ENCODE results near the gene METRN. TPM values are rescaled to one million over a fixed set of nuclear protein-coding genes. Genes with fewer than 3 reads are reported as not detected.

METRN gene
- polyA plus RNA-seq, 1 donor (not counting 4 experiments of a cell fraction or from before 2014, with no cell fraction given), result 42.1 TPM

- no peak overlapping the region for H3K9ac ChIP-seq (ENCODE audit: control insufficient read depth, extremely low read depth, insufficient read depth, low read length)
- no peaks in the 10 kb centered on the region for H3K36me3 ChIP-seq (ENCODE audit: control insufficient read depth in 2 of 2, extremely low read depth in 1 of 2, insufficient read depth in 2 of 2, low read length in 2 of 2)
- H3K27me3 ChIP-seq (ENCODE audit: control insufficient read depth, extremely low read depth, insufficient read depth, low read length), result peaks cover 3% of the 10 kb centered on the region
- dilution Hi-C loops (cut with MboI; ENCODE audit: extremely low pct_ligation_motif_present, low sequenced_read_pairs), result no loop called here
- no peak overlapping the region for H2AFZ ChIP-seq (ENCODE audit: control insufficient read depth, low read length)
- no peak overlapping the region for H3K4me3 ChIP-seq (ENCODE audit: control insufficient read depth in 2 of 3, extremely low read depth in 1 of 3, insufficient read depth in 2 of 3, low read depth in 1 of 3, low read length in 3 of 3)
- no peak overlapping the region for H3K4me2 ChIP-seq (ENCODE audit: control insufficient read depth, extremely low read depth, insufficient read depth, low read depth, low read length)
- no peak for TF ChIP-seq EZH2 (IDR thresholded peaks at IDR 0.05; ENCODE audit: low read length)
- TF ChIP-seq CTCF (optimal IDR thresholded peaks at IDR 0.05 in 1 of 3, IDR thresholded peaks at IDR 0.05 in 1 of 3, conservative IDR thresholded peaks at IDR 0.05 in 1 of 3; ENCODE audit: extremely low read depth in 1 of 3, insufficient read depth in 2 of 3, low read length in 3 of 3), result no peak
- no peak for DNase-seq (ENCODE audit: low read depth, low spot score)
- H3K79me2 ChIP-seq (ENCODE audit: control insufficient read depth, insufficient read depth, low read length), result no peaks in the 10 kb centered on the region
- FAIRE-seq, result no peak
- H3K9me3 ChIP-seq (ENCODE audit: control insufficient read depth, low read depth, low read length), result no peaks in the 10 kb centered on the region
- peaks cover 30% of the 10 kb centered on the region for H3K4me1 ChIP-seq (ENCODE audit: control insufficient read depth, extremely low read depth, insufficient read depth, low read length)
- H3K9me1 ChIP-seq (ENCODE audit: control insufficient read depth, extremely low read depth, insufficient read depth, low read length), result no peaks in the 10 kb centered on the region
- H4K20me1 ChIP-seq (ENCODE audit: control insufficient read depth, extremely low read depth, insufficient read depth, low read length), result no peaks in the 10 kb centered on the region
- no peak overlapping the region for H3K27ac ChIP-seq (ENCODE audit: control insufficient read depth, insufficient read depth, low read length)
Measured at GRCh38 chr16:762595-763268, 47.8 kb downstream of the METRN start.

GRCh38 chr16:763369-764183 is 48.7 kb downstream of the METRN start:
- FAIRE-seq (no peak), DNase-seq (ENCODE audit: low read depth, low spot score) (no peak)
- H3K9me1 ChIP-seq (ENCODE audit: control insufficient read depth, extremely low read depth, insufficient read depth, low read length), result no peaks in the 10 kb centered on the region
- H3K9ac ChIP-seq (ENCODE audit: control insufficient read depth, extremely low read depth, insufficient read depth, low read length), result no peak overlapping the region
- H3K4me1 ChIP-seq (ENCODE audit: control insufficient read depth, extremely low read depth, insufficient read depth, low read length), result peaks cover 27% of the 10 kb centered on the region
- H3K27ac ChIP-seq (ENCODE audit: control insufficient read depth, insufficient read depth, low read length), result no peak overlapping the region
- TF ChIP-seq EZH2 (IDR thresholded peaks at IDR 0.05; ENCODE audit: low read length) (no peak), CTCF (optimal IDR thresholded peaks at IDR 0.05 in 1 of 3, IDR thresholded peaks at IDR 0.05 in 1 of 3, conservative IDR thresholded peaks at IDR 0.05 in 1 of 3; ENCODE audit: extremely low read depth in 1 of 3, insufficient read depth in 2 of 3, low read length in 3 of 3) (no peak)
- dilution Hi-C loops (cut with MboI; ENCODE audit: extremely low pct_ligation_motif_present, low sequenced_read_pairs), result no loop called here
- H2AFZ ChIP-seq (ENCODE audit: control insufficient read depth, low read length), result no peak overlapping the region
- no peaks in the 10 kb centered on the region for H3K9me3 ChIP-seq (ENCODE audit: control insufficient read depth, low read depth, low read length)
- no peaks in the 10 kb centered on the region for H3K36me3 ChIP-seq (ENCODE audit: control insufficient read depth in 2 of 2, extremely low read depth in 1 of 2, insufficient read depth in 2 of 2, low read length in 2 of 2)
- no peak overlapping the region for H3K4me2 ChIP-seq (ENCODE audit: control insufficient read depth, extremely low read depth, insufficient read depth, low read depth, low read length)
- no peaks in the 10 kb centered on the region for H3K79me2 ChIP-seq (ENCODE audit: control insufficient read depth, insufficient read depth, low read length)
- H3K4me3 ChIP-seq (ENCODE audit: control insufficient read depth in 2 of 3, extremely low read depth in 1 of 3, insufficient read depth in 2 of 3, low read depth in 1 of 3, low read length in 3 of 3), result no peak overlapping the region
- no peaks in the 10 kb centered on the region for H4K20me1 ChIP-seq (ENCODE audit: control insufficient read depth, extremely low read depth, insufficient read depth, low read length)
- H3K27me3 ChIP-seq (ENCODE audit: control insufficient read depth, extremely low read depth, insufficient read depth, low read length), result peaks cover 3% of the 10 kb centered on the region
